ENCODE measurements around the gene APOE.

The APOE gene

DNA sequence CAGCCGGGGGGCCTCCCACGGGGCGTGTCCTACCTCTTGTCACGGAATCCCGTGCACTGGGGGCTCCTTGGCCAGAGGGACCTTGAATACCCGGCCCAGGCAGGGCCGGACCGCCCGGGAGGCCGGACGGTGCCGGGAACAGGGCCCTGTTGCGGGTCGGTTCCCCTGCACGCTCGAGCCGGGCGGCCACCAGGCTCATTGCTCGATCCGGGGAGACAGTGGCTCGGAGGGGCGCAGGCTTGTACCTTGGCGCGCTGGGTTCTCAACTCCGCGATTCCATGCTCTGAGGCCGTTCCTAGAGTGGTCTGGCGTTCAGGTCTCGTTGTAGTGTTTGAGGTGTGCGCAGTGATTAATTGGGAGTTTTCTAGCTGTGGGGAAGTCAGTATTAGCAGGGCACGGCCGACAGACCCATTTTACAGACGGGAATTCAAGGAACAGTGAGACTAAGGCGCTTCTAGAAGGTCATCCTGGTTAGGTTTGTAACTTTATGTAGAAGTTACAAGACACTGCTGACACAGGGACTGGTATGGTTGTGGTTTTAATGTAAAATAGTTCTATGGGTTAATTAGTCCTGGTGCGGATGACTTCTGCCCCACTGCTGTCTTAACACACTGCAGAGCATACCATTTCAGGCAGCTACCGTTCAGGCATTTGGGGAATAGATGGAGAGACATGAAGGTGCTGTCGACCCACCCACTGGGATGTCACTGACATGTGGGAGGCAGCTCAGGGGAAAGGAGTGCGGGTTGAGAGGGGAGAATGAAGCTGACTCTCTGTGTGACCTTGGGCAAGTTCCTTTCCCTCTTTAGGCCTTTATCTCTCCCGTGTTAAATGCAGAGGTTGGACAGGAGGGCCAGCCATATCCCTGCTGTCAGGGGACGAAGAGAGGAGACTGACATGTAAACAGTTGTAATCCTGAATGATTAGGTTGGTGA, 50.2 kb downstream of the APOE start:
- DNase-seq, result no peak

DNA sequence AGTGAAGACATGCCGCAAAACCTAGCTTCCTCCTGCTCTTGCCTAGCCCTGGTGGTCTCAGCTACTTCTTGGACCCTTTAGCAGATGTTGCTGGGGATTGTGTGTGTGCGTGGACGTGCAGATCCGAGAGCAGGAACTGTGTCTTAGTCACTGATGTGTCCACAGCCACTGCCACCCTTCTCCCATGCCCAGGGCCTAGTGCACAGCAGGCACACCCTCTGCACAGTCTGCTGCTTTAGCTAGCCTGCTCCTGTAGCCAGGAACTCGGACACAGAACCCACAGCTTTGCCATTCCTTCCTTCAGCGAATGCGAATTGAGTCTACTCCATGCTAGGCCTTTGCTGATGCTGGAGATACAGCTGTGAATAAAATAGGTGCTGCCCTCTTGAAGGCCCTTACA, 51.9 kb downstream of the APOE start:
- DNase-seq, result no peak

DNA sequence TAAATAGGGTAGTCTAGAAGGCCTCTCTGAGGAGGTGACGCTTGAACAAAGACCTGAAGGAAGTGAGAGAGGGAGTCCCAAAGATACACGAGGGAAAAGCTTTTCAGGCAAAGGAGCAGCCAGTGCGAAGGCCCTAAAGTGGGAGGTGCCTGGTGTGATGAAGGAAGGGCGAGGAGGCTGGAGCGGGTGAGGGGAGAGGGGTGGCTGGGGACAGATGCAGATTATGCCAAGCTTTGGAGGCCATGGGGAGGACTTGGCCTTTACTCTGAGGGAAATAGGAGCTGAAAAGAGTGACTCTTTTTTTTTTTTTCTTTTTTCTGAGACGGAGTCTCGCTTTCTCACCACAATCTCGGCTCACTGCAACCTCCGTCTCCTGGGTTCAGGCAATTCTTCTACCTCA, 52.5 kb downstream of the APOE start:
- no peak for DNase-seq

Measured in SHP77 (cell line).